Measurements from ENCODE around the gene DCAF7.

Gene DCAF7

GRCh38 chr17:63516910-63517824 lies 33.1 kb upstream of the DCAF7 start:
- TF ChIP-seq TAF1 (IDR thresholded peaks at IDR 0.05; ENCODE audit: borderline replicate concordance, insufficient read depth, low read length) (no peak), SIN3A (IDR thresholded peaks at IDR 0.05; ENCODE audit: borderline replicate concordance, insufficient read depth, low read length) (no peak), POLR2AphosphoS5 (IDR thresholded peaks at IDR 0.05; ENCODE audit: low read depth, low read length) (no peak), FOXP2 (optimal IDR thresholded peaks at IDR 0.05; ENCODE audit: borderline replicate concordance, extremely low read depth, extremely low read length, insufficient read depth) (no peak)
- TF ChIP-seq, protein P1, sequence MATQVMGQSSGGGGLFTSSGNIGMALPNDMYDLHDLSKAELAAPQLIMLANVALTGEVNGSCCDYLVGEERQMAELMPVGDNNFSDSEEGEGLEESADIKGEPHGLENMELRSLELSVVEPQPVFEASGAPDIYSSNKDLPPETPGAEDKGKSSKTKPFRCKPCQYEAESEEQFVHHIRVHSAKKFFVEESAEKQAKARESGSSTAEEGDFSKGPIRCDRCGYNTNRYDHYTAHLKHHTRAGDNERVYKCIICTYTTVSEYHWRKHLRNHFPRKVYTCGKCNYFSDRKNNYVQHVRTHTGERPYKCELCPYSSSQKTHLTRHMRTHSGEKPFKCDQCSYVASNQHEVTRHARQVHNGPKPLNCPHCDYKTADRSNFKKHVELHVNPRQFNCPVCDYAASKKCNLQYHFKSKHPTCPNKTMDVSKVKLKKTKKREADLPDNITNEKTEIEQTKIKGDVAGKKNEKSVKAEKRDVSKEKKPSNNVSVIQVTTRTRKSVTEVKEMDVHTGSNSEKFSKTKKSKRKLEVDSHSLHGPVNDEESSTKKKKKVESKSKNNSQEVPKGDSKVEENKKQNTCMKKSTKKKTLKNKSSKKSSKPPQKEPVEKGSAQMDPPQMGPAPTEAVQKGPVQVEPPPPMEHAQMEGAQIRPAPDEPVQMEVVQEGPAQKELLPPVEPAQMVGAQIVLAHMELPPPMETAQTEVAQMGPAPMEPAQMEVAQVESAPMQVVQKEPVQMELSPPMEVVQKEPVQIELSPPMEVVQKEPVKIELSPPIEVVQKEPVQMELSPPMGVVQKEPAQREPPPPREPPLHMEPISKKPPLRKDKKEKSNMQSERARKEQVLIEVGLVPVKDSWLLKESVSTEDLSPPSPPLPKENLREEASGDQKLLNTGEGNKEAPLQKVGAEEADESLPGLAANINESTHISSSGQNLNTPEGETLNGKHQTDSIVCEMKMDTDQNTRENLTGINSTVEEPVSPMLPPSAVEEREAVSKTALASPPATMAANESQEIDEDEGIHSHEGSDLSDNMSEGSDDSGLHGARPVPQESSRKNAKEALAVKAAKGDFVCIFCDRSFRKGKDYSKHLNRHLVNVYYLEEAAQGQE (IDR thresholded peaks at IDR 0.05; ENCODE audit: insufficient read depth in 1 of 2, low read depth in 2 of 2, low read length in 2 of 2): no peak

DNA sequence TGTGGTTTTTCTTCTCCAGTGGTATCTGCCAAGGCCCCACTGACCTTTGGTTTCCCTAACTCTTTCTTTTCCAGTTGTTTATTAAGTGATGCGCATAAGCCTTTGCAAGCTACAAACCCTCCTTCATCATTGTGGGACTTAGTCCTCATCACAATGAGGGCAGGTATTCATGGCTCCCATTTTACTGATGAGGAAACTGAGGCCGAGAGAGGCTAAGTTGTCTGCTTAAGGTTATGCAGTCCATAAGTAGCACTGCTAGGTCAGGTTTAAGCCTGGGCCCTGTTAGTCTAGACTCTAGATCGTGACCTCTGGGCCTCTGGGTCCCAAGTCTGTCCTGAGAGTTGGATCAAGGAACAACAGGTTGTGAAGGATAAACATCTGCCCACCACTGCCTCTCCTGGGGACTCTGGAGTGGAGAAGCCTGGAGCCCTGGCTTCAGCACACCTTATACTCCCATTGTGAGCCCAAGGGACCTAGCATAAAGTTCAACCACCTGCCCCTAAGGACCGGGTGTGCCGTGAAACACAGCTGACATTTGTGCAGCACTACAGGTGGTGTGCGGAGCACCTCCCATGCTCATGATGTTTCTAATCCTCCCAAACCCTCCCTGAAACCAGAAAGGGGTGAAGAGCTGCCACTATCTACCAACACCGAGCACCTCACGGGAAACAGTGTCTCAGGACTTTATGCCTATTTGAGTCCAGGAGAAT lies 32.3 kb upstream of the DCAF7 start:
- TF ChIP-seq POLR2AphosphoS5 (IDR thresholded peaks at IDR 0.05; ENCODE audit: low read depth, low read length) (no peak), FOXP2 (optimal IDR thresholded peaks at IDR 0.05; ENCODE audit: borderline replicate concordance, extremely low read depth, extremely low read length, insufficient read depth) (no peak), SIN3A (IDR thresholded peaks at IDR 0.05; ENCODE audit: borderline replicate concordance, insufficient read depth, low read length) (no peak), TAF1 (IDR thresholded peaks at IDR 0.05; ENCODE audit: borderline replicate concordance, insufficient read depth, low read length) (no peak)
- TF ChIP-seq, protein P1 (IDR thresholded peaks at IDR 0.05; ENCODE audit: insufficient read depth in 1 of 2, low read depth in 2 of 2, low read length in 2 of 2): no peak

DNA sequence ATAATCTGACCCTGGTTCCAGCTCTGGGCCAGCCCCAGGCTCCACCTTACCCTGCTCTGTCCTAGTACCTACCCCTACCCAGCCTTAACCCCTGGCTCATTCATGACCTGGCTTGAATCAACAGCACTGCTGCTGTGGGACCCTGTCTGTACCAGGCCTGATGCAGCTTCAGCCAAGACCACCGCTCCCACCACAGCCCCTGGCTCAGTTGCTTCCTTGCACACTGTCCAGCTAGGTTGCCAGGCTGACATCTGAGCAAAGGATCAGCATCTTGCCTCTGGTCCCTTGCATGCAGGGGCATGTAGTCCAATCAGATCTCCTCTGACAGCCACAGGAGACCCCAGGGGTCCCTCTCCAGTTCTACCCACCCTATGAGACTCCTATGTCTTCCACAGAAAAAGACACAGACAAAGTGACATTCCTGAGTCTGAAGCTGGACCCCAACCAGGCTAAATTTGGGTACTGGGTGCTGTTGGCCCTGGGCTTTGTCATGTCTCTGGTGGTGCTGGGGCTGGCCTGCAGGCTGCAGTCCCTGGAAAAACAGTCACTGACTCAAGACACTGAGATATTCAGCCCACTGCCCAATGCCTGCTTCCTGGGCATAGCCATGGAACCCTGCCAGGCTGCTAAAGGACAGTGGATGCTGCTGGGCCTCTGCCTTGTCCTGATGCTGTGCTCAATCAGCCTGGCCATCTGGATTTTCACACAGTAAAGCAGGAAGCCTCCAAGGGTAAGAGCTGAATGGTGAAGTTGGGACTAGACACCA lies 31.0 kb upstream of the DCAF7 start:
- TF ChIP-seq, protein P1 (IDR thresholded peaks at IDR 0.05; ENCODE audit: insufficient read depth in 1 of 2, low read depth in 2 of 2, low read length in 2 of 2): no peak

DNA sequence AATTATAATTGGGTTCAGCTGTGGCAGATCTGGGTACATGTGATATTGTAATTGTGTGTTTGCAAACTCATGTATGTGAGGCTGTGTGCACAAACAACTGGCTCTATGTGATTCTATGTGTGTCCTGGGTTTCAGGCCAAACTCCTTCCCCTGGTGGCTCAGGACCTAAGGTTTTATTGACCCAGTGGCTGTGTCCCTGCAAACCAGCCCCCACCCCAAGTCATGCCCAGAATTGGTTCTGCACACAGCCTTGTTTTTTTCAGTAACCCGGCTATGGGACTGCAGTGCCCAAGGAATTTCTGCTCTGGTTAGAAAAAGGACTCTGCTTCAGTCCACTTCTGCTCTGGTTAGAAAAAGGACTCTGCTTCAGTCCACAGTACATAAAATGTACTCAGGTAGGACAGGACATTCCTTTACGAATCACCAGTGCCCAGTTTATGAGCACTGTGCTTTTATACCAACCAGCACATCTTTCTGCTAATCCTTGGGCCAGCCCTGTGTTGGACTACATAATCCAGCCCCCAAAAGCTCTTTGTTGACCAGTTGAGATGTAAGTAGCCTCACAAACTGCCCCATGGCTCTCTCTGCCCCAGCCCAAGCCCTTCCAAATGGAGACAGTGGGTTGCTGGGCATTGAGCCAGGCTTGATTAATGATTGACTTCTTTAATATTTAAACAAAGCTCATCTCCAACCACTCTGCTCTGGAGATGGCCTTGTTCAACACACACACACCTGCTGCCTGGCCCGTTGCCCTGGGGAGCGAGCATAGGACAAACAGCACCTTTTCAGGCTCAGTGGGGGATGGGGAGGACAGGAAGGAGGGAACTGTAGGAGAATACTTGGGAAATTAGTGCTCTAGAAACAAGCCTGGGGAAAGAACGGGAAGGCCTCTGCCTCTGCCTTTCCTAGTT lies 30.1 kb upstream of the DCAF7 start:
- TF ChIP-seq SIN3A (IDR thresholded peaks at IDR 0.05; ENCODE audit: borderline replicate concordance, insufficient read depth, low read length): no peak
- TF ChIP-seq TAF1 (IDR thresholded peaks at IDR 0.05; ENCODE audit: borderline replicate concordance, insufficient read depth, low read length): no peak
- no peak for TF ChIP-seq FOXP2 (optimal IDR thresholded peaks at IDR 0.05; ENCODE audit: borderline replicate concordance, extremely low read depth, extremely low read length, insufficient read depth)
- no peak for TF ChIP-seq POLR2AphosphoS5 (IDR thresholded peaks at IDR 0.05; ENCODE audit: low read depth, low read length)
- TF ChIP-seq, protein P1 (IDR thresholded peaks at IDR 0.05; ENCODE audit: insufficient read depth in 1 of 2, low read depth in 2 of 2, low read length in 2 of 2): no peak

All from PFSK-1 (cell line).